Measurements from ENCODE around the gene OR7G3.

Gene OR7G3

GRCh38 chr19:9126900-9127405 is at the start of gene OR7G3:
Gene OR7G3, minus strand, starts transcription at chr19:9126950. Its CDS starts 0 bp downstream, at chr19:9126950.
- in situ Hi-C loops (cut with MboI; ENCODE audit: low sequenced_read_pairs), result no loop called here

- in situ Hi-C loops (cut with MboI; ENCODE audit: low sequenced_read_pairs), result no loop called here
Observed at GRCh38 chr19:9175326-9175725, 48.6 kb upstream of the OR7G3 start.

DNA sequence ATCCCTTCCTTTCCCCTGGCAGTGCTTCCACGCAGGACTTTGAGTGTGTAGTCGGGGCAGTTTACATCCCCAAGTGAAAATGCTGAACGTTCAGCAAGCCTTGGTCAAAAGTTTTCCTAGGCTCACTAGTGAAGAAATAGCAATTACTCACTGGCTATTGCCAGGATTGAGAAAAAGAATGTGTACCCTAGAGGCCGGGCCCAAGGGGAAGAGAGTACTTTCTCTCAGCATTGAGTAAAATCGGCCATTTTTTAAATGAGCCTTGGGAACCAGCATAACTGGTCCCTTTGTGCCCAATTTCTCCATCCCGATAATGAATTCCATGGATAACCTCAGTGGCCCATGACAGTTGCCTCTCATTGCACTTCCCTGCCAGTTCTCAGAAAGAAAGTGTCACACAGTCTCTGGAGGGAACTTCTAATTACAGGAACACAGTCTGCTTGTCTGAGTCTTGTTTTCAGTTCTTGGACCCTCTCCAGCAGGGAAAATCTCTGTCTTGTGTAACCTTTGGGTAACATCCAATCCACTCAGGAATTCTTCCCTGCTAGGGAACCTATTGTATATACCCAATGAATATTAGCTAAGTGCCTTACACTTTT is 44.7 kb upstream of the OR7G3 start:
- in situ Hi-C loops (cut with MboI; ENCODE audit: low sequenced_read_pairs), result no loop called here

DNA sequence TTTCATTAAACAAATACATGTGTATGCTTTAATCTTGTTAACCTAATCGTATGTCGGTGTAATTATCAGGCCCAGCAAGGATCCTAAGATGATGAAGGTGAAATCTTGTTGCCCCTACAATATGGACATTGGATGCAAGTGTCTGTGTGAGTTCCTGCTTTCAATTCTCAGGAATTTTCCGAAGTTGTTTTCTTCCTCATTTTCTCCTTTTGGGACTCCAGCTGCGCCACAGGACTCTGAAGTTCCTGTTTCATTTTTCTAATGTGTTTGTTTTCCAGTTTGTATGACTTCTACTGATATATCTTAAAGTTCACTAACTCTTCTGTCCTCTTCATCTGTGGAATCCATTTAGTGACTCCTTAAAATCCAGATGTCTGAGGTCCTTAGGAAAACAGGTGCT is 40.1 kb upstream of the OR7G3 start:
- in situ Hi-C loops (cut with MboI; ENCODE audit: low sequenced_read_pairs), result no loop called here

GRCh38 chr19:9165261-9165660 is 38.5 kb upstream of the OR7G3 start:
- in situ Hi-C loops (cut with MboI; ENCODE audit: low sequenced_read_pairs), result no loop called here

GRCh38 chr19:9161427-9161826 is 34.7 kb upstream of the OR7G3 start:
- in situ Hi-C loops (cut with MboI; ENCODE audit: low sequenced_read_pairs), result no loop called here

DNA sequence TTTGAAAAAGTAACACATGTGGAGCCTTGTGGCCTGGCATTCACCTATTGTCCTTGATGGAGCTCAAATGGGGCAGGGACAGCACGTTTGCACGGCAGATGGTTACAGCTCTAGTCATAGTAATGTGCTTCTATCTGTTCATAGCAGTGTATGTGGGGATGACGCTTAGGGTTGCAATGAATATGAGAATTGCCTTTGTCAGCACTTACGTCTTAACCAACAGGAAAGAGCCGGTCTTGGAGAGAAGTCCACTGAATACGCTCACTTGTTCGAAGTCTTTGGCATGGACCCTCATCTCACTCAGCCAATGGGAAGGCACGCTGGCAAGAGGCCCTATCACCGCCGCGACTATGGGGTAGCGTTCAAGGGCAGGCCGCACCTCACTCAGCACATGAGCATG is 33.1 kb upstream of the OR7G3 start:
- in situ Hi-C loops (cut with MboI; ENCODE audit: low sequenced_read_pairs), result no loop called here

DNA sequence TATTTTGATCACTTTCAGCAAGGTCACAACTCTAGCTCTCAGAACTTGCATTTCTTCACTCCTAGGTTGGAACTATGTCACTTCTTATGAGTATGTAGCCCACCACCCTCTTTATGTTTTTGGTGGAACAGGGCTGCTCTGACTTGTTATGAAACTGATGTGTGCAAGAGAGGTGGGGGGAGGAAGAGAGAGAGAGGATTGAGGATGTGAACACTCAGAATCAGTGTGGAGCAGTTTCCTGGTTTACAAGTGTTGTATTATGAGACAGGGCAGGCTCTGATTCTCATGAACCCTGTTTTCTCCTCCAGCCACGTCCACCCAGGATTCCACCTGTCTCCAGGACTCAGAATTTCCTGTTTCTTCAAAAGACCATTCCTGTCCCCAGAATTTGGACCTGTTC is 29.6 kb upstream of the OR7G3 start:
- in situ Hi-C loops (cut with MboI; ENCODE audit: low sequenced_read_pairs), result no loop called here

DNA sequence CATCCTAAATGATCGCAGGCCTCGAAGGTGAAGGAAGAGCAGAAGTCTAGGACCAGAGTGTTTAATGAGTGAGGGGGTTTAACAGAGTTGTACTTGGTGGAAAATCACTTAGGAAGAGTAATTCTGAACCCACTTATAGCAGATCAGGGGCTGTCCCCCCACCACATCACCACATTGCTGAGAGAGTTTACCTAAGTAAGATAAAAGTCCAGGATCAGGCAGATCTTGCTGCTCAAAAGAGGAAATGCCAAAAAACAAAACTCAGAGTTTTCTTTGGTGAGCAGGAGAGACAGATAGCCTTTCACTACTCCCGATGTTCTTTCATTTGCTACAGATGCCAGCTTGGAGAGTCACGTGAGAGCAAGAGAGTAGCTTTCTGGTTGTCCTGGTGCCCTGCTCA is 28.8 kb upstream of the OR7G3 start:
- in situ Hi-C loops (cut with MboI; ENCODE audit: low sequenced_read_pairs), result no loop called here

DNA sequence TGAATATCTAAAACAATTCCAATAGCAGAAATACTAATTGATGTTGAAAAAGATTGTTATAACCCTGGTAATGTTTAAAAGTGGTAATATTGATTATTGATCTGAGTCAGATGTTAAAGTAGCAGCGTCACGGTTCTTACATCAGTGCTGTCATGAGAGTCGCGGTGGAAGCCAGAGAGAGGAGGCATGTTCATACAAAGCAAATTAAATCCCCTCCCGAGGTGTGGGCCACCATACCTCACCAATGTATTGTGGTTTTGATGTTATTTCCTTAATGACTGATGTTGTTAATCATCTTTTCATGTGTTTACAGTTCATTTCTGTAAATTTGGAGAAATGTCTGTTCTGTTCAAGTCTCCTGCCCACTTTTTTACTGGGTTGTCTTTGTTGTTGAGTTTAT is 24.6 kb upstream of the OR7G3 start:
- in situ Hi-C loops (cut with MboI; ENCODE audit: low sequenced_read_pairs), result no loop called here

- in situ Hi-C loops (cut with MboI; ENCODE audit: low sequenced_read_pairs), result no loop called here
Observed at GRCh38 chr19:9150650-9151049, 23.9 kb upstream of the OR7G3 start.

DNA sequence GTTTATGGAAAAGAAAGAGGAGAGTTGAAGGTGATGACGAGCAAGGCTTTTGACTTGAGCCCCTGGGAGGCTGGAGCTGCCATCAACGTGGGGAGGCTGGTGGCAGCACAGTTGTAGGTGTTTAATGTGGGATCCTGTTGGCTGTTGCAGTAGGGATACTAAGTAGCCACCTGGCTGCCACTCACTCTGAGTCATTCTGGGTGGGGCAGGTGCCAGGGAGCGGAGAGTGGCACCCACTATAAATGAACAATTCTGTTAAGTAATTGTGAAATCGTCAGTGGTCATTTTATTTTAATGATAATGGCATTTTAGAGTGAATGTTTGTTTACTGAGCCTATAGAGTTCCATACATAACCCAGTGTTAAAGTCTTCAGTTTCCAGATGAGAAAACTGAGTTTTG is 23.2 kb upstream of the OR7G3 start:
- in situ Hi-C loops (cut with MboI; ENCODE audit: low sequenced_read_pairs), result no loop called here

DNA sequence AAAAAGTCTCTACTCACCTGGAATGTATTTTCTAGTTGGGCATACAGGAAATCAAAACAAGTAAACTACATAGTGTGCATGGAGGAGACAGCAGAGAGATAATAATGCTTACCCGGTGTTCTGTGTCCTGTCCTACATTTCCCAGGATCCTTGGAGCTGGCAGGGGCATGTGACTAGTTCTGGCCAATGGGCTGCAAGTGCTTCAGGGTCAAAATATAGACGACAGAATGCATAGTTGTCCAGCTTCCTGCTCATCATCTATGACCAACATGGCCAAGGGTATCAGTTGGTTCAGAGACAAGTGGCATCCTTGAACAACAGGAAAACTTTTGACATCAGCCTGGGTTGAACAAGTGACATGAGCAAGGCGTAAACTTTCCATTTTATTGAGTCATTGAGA is 21.9 kb upstream of the OR7G3 start:
- in situ Hi-C loops (cut with MboI; ENCODE audit: low sequenced_read_pairs), result no loop called here

GRCh38 chr19:9146882-9147281 is 20.1 kb upstream of the OR7G3 start:
- in situ Hi-C loops (cut with MboI; ENCODE audit: low sequenced_read_pairs), result no loop called here

DNA sequence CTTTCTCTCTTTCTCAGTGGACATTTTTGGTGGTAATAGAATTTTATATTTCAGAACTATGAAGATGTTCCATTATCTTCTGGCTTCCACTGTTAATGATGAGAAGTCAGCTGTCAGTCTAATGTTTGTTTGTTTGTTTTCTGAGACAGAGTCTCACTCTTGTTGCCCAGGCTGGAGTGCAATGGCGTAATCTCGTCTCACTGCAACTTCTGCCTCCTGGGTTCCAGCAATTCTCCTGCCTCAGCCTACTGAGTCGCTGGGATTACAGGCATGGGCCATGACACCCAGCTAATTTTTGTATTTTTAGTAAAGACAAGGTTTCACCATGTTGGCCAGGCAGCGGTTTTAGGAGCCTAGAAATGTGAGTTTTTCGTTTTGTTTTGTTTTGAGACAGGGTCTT is 18.2 kb upstream of the OR7G3 start:
- in situ Hi-C loops (cut with MboI; ENCODE audit: low sequenced_read_pairs), result no loop called here

GRCh38 chr19:9140159-9140874 is 13.6 kb upstream of the OR7G3 start, which contains the start of gene ZNF317:
Gene ZNF317, plus strand, starts transcription at chr19:9140397. Its CDS starts 15,620 bp downstream, at chr19:9156017.
- in situ Hi-C loops (cut with MboI; ENCODE audit: low sequenced_read_pairs), result no loop called here

DNA sequence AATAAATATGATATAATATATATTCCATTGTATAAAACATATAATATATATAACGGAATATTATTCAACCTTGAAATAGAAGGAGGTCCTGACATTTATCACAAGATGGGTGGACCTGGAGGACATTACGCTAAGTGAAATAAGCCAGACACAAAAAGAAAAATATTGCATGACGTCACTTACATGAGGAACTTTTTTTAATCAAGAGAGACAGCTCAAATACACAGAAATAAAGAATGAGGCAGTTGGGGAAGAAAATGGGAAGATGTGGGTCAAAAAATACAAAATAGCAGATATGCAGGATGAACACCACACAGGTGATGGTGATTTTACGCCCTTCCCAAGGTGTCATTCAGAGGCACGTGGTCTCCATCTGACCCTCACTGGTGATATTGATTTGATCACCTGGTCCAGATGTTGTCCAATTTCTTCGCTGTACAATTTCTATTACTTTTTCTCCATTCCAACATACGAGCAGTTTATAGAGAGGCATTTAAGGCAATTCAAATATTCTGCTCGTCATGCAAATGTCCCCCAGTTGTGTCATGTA is 12.9 kb upstream of the OR7G3 start:
- in situ Hi-C loops (cut with MboI; ENCODE audit: low sequenced_read_pairs), result no loop called here

- in situ Hi-C loops (cut with MboI; ENCODE audit: low sequenced_read_pairs), result no loop called here
Observed at GRCh38 chr19:9132422-9132821, 5.7 kb upstream of the OR7G3 start.

GRCh38 chr19:9130965-9131364 is 4.2 kb upstream of the OR7G3 start:
- in situ Hi-C loops (cut with MboI; ENCODE audit: low sequenced_read_pairs), result no loop called here

DNA sequence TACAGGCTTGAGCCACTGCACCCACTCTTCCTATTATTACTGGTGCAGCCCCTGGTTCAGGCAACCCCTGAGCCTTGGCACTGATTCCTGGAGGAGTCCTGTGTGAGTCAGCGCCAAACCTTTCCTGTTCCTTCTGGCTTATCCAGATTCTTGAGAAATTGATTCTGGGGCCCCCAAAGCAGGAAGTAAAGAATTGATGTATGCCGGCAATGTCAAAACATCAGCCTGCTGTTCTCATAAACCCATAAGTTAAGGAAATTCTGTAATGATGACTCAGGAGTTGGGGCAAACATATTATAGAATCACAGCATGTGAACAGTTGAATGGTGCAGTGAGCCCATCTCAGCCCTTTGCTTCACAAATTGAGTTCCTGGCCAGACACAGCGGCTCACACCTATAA is 1.4 kb upstream of the OR7G3 start:
- in situ Hi-C loops (cut with MboI; ENCODE audit: low sequenced_read_pairs), result no loop called here

DNA sequence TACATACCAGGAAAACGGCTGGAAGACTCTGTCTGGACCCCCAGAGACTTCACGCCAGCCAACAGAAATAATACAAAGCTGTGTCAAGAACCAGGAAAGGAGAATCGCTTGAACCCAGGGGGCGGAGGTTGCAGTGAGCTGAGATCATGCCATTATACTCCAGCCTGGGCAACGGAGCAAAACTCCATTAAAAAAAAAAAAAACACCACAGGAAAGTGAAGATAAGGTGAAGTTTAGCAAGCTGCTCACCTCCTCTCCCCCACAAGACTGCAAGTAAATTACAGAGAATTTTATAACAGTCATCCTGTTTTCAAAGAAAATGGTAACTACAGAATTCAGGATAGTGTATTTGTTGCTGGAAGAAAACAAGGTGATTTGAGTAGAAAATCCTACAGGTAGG is 10.2 kb downstream of the OR7G3 start:
- in situ Hi-C loops (cut with MboI; ENCODE audit: low sequenced_read_pairs), result no loop called here

- in situ Hi-C loops (cut with MboI; ENCODE audit: low sequenced_read_pairs), result no loop called here
Observed at GRCh38 chr19:9115307-9115813, 11.4 kb downstream of the OR7G3 start, which contains the start of gene OR7G1. Gene OR7G1, minus strand, starts transcription at chr19:9115763. Its CDS starts 0 bp downstream, at chr19:9115763.
